Stimulated activated CD8-positive, alpha-beta memory T cell treated with anti-CD3 and anti-CD28 coated beads, Interleukin-7, amount 100 ng/mL, for 1 hour (primary cell): ENCODE measurements around the gene KRT2.

Source experiments
- DNase-seq, 2 donors: peaks; one replicate each; pipeline ENCODE4 v3.0.0-alpha.2; 2020; ENCODE audit warnings: low read depth in 2 of 2

The KRT2 gene

GRCh38 chr12:52615912-52616311, 36.1 kb downstream of the KRT2 start:
- DNase-seq, result no peak

GRCh38 chr12:52615208-52615868, 36.7 kb downstream of the KRT2 start:
- DNase-seq, result no peak

GRCh38 chr12:52614381-52615207, 37.4 kb downstream of the KRT2 start:
- no peak for DNase-seq

GRCh38 chr12:52613384-52614030, 38.5 kb downstream of the KRT2 start:
- no peak for DNase-seq

GRCh38 chr12:52612431-52613383, 39.3 kb downstream of the KRT2 start:
- DNase-seq, result no peak

GRCh38 chr12:52611080-52611468, 40.9 kb downstream of the KRT2 start:
- DNase-seq, result no peak

GRCh38 chr12:52608826-52609630, 43.0 kb downstream of the KRT2 start:
- no peak for DNase-seq

- no peak for DNase-seq
Observed at GRCh38 chr12:52608161-52608560, 43.9 kb downstream of the KRT2 start.

- DNase-seq, result no peak
Observed at GRCh38 chr12:52607314-52607713, 44.7 kb downstream of the KRT2 start.

GRCh38 chr12:52606581-52607218, 45.3 kb downstream of the KRT2 start:
- DNase-seq, result no peak

GRCh38 chr12:52606096-52606495, 45.9 kb downstream of the KRT2 start:
- DNase-seq, result no peak

- DNase-seq, result no peak
Observed at GRCh38 chr12:52605542-52605941, 46.5 kb downstream of the KRT2 start.

- DNase-seq, result no peak
Observed at GRCh38 chr12:52604859-52605258, 47.2 kb downstream of the KRT2 start.

GRCh38 chr12:52603314-52603713, 48.7 kb downstream of the KRT2 start:
- no peak for DNase-seq

GRCh38 chr12:52602552-52602951, 49.5 kb downstream of the KRT2 start:
- no peak for DNase-seq

GRCh38 chr12:52601671-52602070, 50.3 kb downstream of the KRT2 start:
- DNase-seq, result no peak

- no peak for DNase-seq
Observed at GRCh38 chr12:52600941-52601481, 51.0 kb downstream of the KRT2 start, which contains the start of gene KRT72. TSS of gene KRT72 (minus strand) at chr12:52601463. CDS start at chr12:52601452, 11 bp downstream.

- no peak for DNase-seq
Observed at GRCh38 chr12:52600475-52600874, 51.5 kb downstream of the KRT2 start.

- DNase-seq, result no peak
Observed at GRCh38 chr12:52600071-52600470, 51.9 kb downstream of the KRT2 start.

GRCh38 chr12:52598966-52599365, 53.0 kb downstream of the KRT2 start:
- DNase-seq, result no peak
